Neural cell (in vitro differentiated cells): ENCODE data around the gene PDE6C. TPM values are rescaled to one million over a fixed set of nuclear protein-coding genes. Genes with fewer than 3 reads are reported as not detected.

ENCODE experiments used
- H2AFZ ChIP-seq: fragments of 200-600, 300-800 bp; sonication (generic), shearing (Covaris generic); 2 replicates; pipeline ENCODE4 v1.6.0; 2014; ENCODE audit warnings: low read depth, mild to moderate bottlenecking, antibody characterized with exemption, low read length, moderate library complexity
- H3F3A ChIP-seq: fragments of 200-600 bp; shearing (Covaris generic); 2 replicates; pipeline ENCODE4 v1.6.1; 2016; ENCODE audit warnings: mild to moderate bottlenecking, moderate library complexity, mixed read lengths, antibody characterized with exemption, low read length; ENCODE audit not compliant: insufficient read depth, poor library complexity, severe bottlenecking
- H3K27ac ChIP-seq: fragments of 200-600, 300-800 bp; sonication (generic), shearing (Covaris generic); 2 replicates; pipeline ENCODE4 v1.5.1; 2014; ENCODE audit warnings: mild to moderate bottlenecking, low read length, moderate library complexity
- H3K27me3 ChIP-seq: fragments of 300-800, 200-600 bp; sonication (generic), shearing (Covaris generic); 2 replicates; pipeline ENCODE4 v1.6.0; 2014; ENCODE audit warnings: mild to moderate bottlenecking, low read depth, low read length, moderate library complexity; ENCODE audit not compliant: insufficient read depth
- H3K36me3 ChIP-seq: fragments of 300-800, 200-600 bp; sonication (generic), shearing (Covaris generic); 2 replicates; pipeline ENCODE4 v1.5.1; 2014; ENCODE audit warnings: mild to moderate bottlenecking, antibody characterized with exemption, low read length, moderate library complexity; ENCODE audit not compliant: insufficient read depth
- H3K4me2 ChIP-seq: fragments of 300-800, 200-600 bp; sonication (generic), shearing (Covaris generic); 2 replicates; pipeline ENCODE4 v1.6.0; 2014; ENCODE audit warnings: mild to moderate bottlenecking, low read length
- H3K4me3 ChIP-seq: fragments of 300-800, 200-600 bp; sonication (generic), shearing (Covaris generic); 2 replicates; pipeline ENCODE4 v1.5.1; 2014; ENCODE audit warnings: mild to moderate bottlenecking, low read length, moderate library complexity
- H3K79me2 ChIP-seq: fragments of 200-600 bp; shearing (Covaris generic); replicated peaks from 2 replicates; pipeline ENCODE4 v1.6.0; 2014; ENCODE audit warnings: mild to moderate bottlenecking, low read length, moderate library complexity; ENCODE audit not compliant: insufficient read depth
- H3K9ac ChIP-seq: fragments of 300-800, 200-600 bp; sonication (generic), shearing (Covaris generic); 2 replicates; pipeline ENCODE4 v1.6.1; 2016; ENCODE audit warnings: mild to moderate bottlenecking, low read length, mixed read lengths
- H3K9me2 ChIP-seq: fragments of 200-600 bp; shearing (Covaris generic); 2 replicates; pipeline ENCODE4 v1.6.1; 2016; ENCODE audit warnings: mild to moderate bottlenecking, low read length, mixed read lengths; ENCODE audit not compliant: insufficient read depth
- H3K9me3 ChIP-seq: fragments of 200-600, 300-800 bp; sonication (generic), shearing (Covaris generic); 2 replicates; pipeline ENCODE4 v1.6.1; 2016; ENCODE audit warnings: mild to moderate bottlenecking, mixed run types, low read length, moderate library complexity, mixed read lengths
- H4K20me1 ChIP-seq: fragments of 200-600 bp; shearing (Covaris generic); 2 replicates; pipeline ENCODE4 v1.6.1; 2016; ENCODE audit warnings: mild to moderate bottlenecking, mixed run types; ENCODE audit not compliant: insufficient read depth
- EP300 ChIP-seq: fragments of 450-650 bp; conservative IDR thresholded peaks from 2 replicates; pipeline ENCODE4 v1.6.1; 2014; ENCODE audit warnings: antibody characterized with exemption, mild to moderate bottlenecking, moderate library complexity; ENCODE audit not compliant: poor library complexity, severe bottlenecking
- EZH2 ChIP-seq: fragments of 200-600, 300-800 bp; shearing (Covaris generic), sonication (generic); IDR thresholded peaks from 2 replicates; pipeline ENCODE4 v1.6.1; 2014; ENCODE audit warnings: antibody characterized with exemption, low read length, borderline replicate concordance, mild to moderate bottlenecking; ENCODE audit not compliant: insufficient read depth, poor library complexity, severe bottlenecking
- MXI1 ChIP-seq: fragments of 450-650 bp; conservative IDR thresholded peaks from 2 replicates; pipeline ENCODE4 v1.6.1; 2014; ENCODE audit warnings: antibody characterized with exemption, mild to moderate bottlenecking; ENCODE audit not compliant: poor library complexity, severe bottlenecking
- POLR2AphosphoS5 ChIP-seq: IDR thresholded peaks from 2 replicates; pipeline ENCODE4 v1.6.1; 2012
- RAD21 ChIP-seq: fragments of 450-650 bp; conservative IDR thresholded peaks from 2 replicates; pipeline ENCODE4 v1.6.1; 2014; ENCODE audit warnings: antibody characterized with exemption, mild to moderate bottlenecking, moderate library complexity
- SMC3 ChIP-seq: fragments of 450-650 bp; conservative IDR thresholded peaks from 2 replicates; pipeline ENCODE4 v1.6.1; 2014; ENCODE audit warnings: antibody characterized with exemption, mild to moderate bottlenecking, moderate library complexity; ENCODE audit not compliant: poor library complexity
- TAF1 ChIP-seq: IDR thresholded peaks from 2 replicates; pipeline ENCODE4 v1.6.1; 2012; ENCODE audit warnings: low read depth
- polyA plus RNA-seq: library from polyadenylated mRNA; depleted of rRNA; stranded (reverse); fragments of >200 nt; gene quantifications from 2 replicates; pipeline ENCODE4 v1.2.3, GENCODE V29; 2014
- TF ChIP-seq, protein P1 (sequence below): IDR thresholded peaks from 2 replicates; pipeline ENCODE4 v1.6.1; 2012; ENCODE audit warnings: borderline replicate concordance
- TF ChIP-seq, protein P2 (sequence below): fragments of 450-650 bp; IDR thresholded peaks from 2 replicates; pipeline ENCODE4 v1.5.1; 2014; ENCODE audit warnings: antibody characterized with exemption, mild to moderate bottlenecking, moderate library complexity; ENCODE audit not compliant: poor library complexity, severe bottlenecking

The PDE6C gene
- polyA plus RNA-seq, 1 donor from 2014 or later = not detected

DNA sequence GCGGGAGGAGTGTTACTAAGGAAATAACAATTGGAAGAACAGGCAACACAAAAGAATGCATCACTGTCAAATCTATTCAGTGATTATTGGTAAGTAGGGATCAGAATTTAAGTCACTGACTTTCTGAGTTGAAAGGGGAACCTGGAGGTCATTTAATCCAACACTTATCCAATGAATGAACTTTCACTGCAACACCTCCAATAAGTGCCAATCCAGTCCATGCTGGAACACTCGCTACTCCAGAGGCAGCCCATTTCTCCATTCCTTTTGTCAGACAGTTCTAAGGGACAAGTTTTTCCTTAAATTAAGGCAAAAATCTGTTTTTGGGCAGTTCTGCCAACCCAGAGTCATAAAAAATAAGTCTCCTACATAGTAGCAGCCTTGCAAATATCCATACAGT, 60.6 kb downstream of the PDE6C start:
- TF ChIP-seq, protein P1, sequence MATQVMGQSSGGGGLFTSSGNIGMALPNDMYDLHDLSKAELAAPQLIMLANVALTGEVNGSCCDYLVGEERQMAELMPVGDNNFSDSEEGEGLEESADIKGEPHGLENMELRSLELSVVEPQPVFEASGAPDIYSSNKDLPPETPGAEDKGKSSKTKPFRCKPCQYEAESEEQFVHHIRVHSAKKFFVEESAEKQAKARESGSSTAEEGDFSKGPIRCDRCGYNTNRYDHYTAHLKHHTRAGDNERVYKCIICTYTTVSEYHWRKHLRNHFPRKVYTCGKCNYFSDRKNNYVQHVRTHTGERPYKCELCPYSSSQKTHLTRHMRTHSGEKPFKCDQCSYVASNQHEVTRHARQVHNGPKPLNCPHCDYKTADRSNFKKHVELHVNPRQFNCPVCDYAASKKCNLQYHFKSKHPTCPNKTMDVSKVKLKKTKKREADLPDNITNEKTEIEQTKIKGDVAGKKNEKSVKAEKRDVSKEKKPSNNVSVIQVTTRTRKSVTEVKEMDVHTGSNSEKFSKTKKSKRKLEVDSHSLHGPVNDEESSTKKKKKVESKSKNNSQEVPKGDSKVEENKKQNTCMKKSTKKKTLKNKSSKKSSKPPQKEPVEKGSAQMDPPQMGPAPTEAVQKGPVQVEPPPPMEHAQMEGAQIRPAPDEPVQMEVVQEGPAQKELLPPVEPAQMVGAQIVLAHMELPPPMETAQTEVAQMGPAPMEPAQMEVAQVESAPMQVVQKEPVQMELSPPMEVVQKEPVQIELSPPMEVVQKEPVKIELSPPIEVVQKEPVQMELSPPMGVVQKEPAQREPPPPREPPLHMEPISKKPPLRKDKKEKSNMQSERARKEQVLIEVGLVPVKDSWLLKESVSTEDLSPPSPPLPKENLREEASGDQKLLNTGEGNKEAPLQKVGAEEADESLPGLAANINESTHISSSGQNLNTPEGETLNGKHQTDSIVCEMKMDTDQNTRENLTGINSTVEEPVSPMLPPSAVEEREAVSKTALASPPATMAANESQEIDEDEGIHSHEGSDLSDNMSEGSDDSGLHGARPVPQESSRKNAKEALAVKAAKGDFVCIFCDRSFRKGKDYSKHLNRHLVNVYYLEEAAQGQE = no peak
- no peaks in the 10 kb centered on the region for H3K9me2 ChIP-seq
- H3K36me3 ChIP-seq = peaks cover 7% of the 10 kb centered on the region
- H4K20me1 ChIP-seq = no peaks in the 10 kb centered on the region
- H3F3A ChIP-seq = no peaks in the 10 kb centered on the region
- H3K27me3 ChIP-seq = no peaks in the 10 kb centered on the region
- H3K27ac ChIP-seq = no peak overlapping the region
- H3K9ac ChIP-seq = no peak overlapping the region
- H2AFZ ChIP-seq = no peak overlapping the region
- H3K4me2 ChIP-seq = no peak overlapping the region
- H3K4me3 ChIP-seq = no peak overlapping the region
- no peaks in the 10 kb centered on the region for H3K9me3 ChIP-seq
- no peaks in the 10 kb centered on the region for H3K79me2 ChIP-seq

DNA sequence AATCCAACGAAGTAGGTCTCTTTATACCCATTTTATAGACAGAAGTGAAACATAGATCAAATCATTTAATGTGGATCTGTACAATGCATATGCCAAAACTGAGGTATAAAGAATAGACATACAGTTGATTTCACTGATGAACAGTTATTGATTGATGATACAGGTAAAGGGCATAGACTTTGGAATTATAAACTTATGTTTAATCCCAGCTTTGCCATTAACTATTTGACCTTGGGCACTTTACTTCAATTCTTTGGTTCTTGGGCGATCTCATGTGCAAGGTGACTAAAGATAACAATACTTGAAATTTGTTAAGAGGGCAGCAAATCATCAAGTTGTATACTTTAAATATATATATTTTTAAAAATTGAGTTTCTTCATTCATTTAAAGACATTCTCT, 61.5 kb downstream of the PDE6C start:
- no peaks in the 10 kb centered on the region for H3K27me3 ChIP-seq
- H3K4me3 ChIP-seq = no peak overlapping the region
- no peak overlapping the region for H3K27ac ChIP-seq
- TF ChIP-seq POLR2AphosphoS5 (no peak), SMC3 (no peak), EZH2 (no peak), RAD21 (no peak), TAF1 (no peak), MXI1 (no peak), EP300 (no peak)
- TF ChIP-seq, protein P1 = no peak
- TF ChIP-seq, protein P2, sequence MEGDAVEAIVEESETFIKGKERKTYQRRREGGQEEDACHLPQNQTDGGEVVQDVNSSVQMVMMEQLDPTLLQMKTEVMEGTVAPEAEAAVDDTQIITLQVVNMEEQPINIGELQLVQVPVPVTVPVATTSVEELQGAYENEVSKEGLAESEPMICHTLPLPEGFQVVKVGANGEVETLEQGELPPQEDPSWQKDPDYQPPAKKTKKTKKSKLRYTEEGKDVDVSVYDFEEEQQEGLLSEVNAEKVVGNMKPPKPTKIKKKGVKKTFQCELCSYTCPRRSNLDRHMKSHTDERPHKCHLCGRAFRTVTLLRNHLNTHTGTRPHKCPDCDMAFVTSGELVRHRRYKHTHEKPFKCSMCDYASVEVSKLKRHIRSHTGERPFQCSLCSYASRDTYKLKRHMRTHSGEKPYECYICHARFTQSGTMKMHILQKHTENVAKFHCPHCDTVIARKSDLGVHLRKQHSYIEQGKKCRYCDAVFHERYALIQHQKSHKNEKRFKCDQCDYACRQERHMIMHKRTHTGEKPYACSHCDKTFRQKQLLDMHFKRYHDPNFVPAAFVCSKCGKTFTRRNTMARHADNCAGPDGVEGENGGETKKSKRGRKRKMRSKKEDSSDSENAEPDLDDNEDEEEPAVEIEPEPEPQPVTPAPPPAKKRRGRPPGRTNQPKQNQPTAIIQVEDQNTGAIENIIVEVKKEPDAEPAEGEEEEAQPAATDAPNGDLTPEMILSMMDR = no peak
- H3K9me3 ChIP-seq = no peaks in the 10 kb centered on the region
- H3K9ac ChIP-seq = no peak overlapping the region
- H2AFZ ChIP-seq = no peak overlapping the region
- H3K4me2 ChIP-seq = no peak overlapping the region
- H3K36me3 ChIP-seq = peaks cover 4% of the 10 kb centered on the region
- no peaks in the 10 kb centered on the region for H4K20me1 ChIP-seq
- H3K9me2 ChIP-seq = no peaks in the 10 kb centered on the region
- no peaks in the 10 kb centered on the region for H3K79me2 ChIP-seq
- H3F3A ChIP-seq = no peaks in the 10 kb centered on the region
